Measurements from ENCODE around the gene PKD1L1.

DNA sequence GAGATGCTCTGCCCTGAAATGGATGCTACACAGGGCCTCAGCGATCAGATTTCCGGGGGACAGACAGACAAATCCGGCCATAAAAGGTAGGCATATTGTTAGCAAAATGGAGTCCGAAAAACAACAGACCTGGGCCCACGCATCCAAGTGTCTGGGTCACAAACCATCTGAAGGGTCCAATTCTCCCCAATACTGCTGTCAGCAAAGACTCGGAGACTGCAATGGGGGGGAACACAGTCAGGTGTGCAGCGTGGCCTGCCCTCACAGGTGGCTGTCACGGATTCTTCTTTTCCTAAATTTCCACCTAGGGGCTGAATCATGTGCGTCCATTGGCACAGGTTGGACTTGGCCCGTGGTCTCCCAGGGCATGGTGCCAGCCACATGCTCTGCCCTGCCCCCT is 12.9 kb downstream of the PKD1L1 start:
- TF ChIP-seq CTCF (IDR thresholded peaks at IDR 0.05; ENCODE audit: low read depth, low read length) (no peak), POLR2A (IDR thresholded peaks at IDR 0.05; ENCODE audit: extremely low read depth, insufficient read length) (no peak), MYC (IDR thresholded peaks at IDR 0.05; ENCODE audit: low read depth, low read length) (no peak)

Data from NB4 (cell line).